SK-N-SH (cell line): ENCODE results near the gene ROBO1.

Source experiments
- NRF1 ChIP-seq: IDR thresholded peaks from 2 replicates; pipeline ENCODE4 v1.6.1; 2012; ENCODE audit warnings: low read depth, mild to moderate bottlenecking, low read length
- POLR2AphosphoS5 ChIP-seq: IDR thresholded peaks from 2 replicates; pipeline ENCODE4 v1.6.1; 2012; ENCODE audit warnings: low read depth, low read length
- TAF1 ChIP-seq: IDR thresholded peaks from 2 replicates; pipeline ENCODE4 v1.6.1; 2012; ENCODE audit warnings: low read depth, mild to moderate bottlenecking, low read length, moderate library complexity, borderline replicate concordance
- TF ChIP-seq, protein P1 (sequence below): fragments of 200-600 bp; sonication (generic); IDR thresholded peaks from 2 replicates; pipeline ENCODE4 v1.6.1; 2017; ENCODE audit warnings: antibody characterized with exemption, mild to moderate bottlenecking, moderate library complexity

- TF ChIP-seq, protein P1, sequence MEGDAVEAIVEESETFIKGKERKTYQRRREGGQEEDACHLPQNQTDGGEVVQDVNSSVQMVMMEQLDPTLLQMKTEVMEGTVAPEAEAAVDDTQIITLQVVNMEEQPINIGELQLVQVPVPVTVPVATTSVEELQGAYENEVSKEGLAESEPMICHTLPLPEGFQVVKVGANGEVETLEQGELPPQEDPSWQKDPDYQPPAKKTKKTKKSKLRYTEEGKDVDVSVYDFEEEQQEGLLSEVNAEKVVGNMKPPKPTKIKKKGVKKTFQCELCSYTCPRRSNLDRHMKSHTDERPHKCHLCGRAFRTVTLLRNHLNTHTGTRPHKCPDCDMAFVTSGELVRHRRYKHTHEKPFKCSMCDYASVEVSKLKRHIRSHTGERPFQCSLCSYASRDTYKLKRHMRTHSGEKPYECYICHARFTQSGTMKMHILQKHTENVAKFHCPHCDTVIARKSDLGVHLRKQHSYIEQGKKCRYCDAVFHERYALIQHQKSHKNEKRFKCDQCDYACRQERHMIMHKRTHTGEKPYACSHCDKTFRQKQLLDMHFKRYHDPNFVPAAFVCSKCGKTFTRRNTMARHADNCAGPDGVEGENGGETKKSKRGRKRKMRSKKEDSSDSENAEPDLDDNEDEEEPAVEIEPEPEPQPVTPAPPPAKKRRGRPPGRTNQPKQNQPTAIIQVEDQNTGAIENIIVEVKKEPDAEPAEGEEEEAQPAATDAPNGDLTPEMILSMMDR: no peak
- TF ChIP-seq POLR2AphosphoS5 (no peak), TAF1 (no peak), NRF1 (no peak)
Observed at GRCh38 chr3:78818161-78818985, 949.4 kb downstream of the ROBO1 start.
